Measurements from ENCODE around the gene RBM33.

The RBM33 gene

DNA sequence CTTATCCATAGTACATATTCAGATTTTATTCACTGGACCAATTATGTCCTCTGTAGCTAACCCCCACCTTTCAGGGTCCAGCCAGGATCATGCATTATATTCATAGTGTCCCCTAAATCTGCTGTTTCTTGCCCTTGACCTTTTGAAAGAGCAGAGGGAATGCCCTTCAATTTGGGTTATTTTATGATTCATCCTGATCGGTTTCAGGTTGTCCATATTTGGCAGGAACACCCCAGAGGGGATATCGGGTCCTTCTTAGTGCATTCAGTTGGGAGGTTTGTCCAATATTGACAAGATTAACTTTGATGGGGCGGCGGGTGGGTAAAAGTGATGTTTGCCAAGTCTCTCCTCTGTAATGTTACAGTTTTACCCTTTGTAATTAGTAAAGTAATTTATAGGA, 106.9 kb downstream of the RBM33 start:
- no peak for FAIRE-seq

DNA sequence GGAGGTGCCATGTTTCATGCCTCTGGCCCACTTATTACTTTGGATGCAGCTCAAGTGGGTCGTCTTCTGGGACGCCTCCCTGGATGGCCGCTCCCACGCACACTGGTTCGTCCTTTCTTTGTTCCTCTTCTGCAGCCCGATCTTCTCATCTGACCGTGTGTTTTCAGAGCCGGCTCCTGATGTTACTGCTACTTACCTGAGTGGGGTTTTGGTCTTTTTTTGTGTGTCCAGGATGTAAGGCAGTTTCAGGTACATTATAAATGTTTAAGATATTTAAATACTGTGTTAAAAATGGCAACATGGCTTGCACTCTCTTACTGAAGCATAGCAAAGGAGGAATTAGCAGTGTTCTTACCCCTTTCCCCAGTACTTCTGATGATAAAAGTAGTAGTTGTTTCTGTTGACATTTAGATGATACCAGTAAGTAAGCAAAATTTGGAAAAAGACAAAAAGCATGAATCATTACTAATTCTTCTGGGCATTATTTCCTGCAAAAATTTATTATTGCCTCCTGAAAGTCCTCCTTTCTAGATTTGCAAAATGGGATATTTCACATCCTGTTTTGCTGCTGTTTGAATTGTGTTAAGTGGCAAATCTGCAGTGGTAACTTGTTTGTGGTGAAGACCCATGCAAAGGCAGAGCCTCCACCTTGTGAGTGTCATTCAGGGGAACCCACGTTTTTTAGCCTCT, 108.4 kb downstream of the RBM33 start:
- FAIRE-seq: no peak

- no peak for FAIRE-seq
Observed at GRCh38 chr7:155753446-155753965, 109.0 kb downstream of the RBM33 start.

GRCh38 chr7:155754165-155754564, 109.7 kb downstream of the RBM33 start:
- no peak for FAIRE-seq

DNA sequence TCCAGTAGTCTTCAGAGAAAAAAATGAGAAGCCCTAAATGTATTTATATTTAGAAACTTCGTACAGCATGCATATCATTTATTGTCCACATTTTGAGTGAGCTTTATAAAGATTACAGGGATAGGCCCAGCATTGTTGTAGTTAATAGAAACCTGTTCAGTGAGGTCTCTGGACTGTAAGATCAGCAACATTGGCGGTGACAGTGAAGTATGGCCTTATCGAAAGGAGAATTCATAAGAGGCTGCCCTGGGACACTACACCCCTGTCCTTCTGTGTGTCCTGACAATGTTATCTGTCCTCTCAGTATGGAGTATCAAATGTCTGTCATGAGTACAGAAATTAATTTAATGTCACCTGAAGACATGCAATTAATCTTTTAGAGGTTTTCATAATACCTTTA, 110.6 kb downstream of the RBM33 start:
- FAIRE-seq: no peak

DNA sequence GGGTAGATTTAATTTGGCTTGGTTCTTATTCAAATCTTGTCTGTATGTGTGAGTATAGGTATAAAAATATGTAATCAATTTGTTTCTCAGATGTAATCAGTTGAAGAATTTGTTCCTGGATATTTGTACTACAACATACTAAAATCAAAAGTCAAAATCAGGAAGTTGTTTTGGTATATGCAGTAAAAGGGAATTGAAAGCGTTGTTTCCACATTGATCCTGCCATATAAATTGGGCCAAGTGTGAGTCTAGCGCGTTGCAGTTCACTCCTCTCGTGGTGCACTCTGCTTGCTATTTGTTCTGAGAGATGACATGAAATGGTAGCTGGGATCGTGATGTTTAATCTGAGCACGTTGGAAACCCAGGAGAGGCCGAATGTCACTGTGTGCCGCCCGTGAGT, 111.9 kb downstream of the RBM33 start:
- FAIRE-seq: no peak

GRCh38 chr7:155758348-155758747, 113.9 kb downstream of the RBM33 start:
- no peak for FAIRE-seq

DNA sequence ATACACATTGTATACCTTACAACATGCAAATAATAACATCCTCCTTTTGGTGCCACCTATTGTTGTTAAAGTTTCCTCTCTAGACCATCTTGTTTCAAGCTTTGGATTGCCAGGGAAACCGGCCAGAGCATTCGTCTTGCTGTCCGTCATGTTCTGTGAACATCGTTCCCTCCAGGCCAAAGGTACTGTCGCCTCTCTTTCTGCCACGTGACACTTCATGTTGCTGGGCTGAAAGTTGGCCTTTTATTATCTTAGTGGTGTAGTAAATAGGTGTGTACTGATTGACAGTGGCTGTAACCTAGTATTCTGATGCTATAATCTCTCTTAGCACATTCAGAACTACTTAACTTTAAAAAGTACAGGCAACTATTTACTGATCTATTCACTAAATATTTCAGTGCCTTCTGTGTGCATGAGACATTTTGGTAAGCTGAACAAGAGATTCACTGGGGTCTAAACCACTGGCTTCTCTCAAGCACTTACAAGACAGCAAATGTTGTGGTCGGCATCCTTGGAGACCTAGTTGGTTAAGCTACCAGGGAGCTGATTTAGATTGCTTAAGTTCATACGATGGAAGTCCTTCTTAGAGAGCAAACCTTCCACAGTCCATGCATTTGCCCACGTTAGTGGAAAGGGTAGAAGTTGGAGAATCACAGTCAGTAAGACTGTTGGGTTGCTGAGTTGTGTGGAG, 115.4 kb downstream of the RBM33 start:
- no peak for FAIRE-seq

GRCh38 chr7:155761162-155761561, 116.7 kb downstream of the RBM33 start:
- FAIRE-seq: no peak

GRCh38 chr7:155762036-155762435, 117.6 kb downstream of the RBM33 start:
- no peak for FAIRE-seq

DNA sequence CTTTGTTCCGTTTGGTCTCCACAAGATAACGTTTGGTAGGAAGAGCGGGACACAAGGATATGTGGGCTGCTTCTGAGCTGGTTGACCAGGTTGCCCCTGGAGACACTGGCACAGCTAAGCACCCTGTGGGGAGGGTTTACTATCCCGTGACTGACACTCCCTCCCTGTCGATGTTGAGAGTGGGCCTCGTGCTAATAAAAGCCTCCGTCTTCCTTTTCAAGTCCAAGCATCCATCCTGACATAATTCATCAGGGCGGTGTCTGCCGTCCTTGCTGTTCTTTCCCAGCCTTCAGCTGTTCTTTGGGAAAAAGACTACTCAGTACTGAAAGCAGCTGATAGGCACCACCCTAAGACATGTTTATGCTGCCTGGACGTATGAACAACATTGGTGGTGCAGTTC, 118.2 kb downstream of the RBM33 start:
- no peak for FAIRE-seq

DNA sequence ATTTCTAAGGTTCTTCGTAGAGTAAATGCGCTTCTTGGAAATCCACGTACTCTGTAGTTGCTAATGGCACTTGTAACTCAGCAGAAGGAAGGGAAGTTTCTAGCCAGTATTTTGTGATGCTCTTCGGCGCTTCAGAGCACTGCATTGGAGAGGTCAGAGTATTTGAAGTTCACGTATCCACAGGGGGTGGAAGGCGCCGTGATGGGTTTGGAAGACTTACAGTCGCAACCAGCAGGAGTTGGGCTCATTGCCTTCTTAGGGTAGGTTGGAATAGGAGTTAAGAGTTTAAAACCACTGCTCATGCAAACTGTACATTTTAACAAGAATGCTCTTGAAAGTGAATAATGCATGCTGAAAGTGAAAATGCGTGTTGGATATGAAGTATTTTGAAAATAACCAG, 118.7 kb downstream of the RBM33 start:
- FAIRE-seq: no peak

DNA sequence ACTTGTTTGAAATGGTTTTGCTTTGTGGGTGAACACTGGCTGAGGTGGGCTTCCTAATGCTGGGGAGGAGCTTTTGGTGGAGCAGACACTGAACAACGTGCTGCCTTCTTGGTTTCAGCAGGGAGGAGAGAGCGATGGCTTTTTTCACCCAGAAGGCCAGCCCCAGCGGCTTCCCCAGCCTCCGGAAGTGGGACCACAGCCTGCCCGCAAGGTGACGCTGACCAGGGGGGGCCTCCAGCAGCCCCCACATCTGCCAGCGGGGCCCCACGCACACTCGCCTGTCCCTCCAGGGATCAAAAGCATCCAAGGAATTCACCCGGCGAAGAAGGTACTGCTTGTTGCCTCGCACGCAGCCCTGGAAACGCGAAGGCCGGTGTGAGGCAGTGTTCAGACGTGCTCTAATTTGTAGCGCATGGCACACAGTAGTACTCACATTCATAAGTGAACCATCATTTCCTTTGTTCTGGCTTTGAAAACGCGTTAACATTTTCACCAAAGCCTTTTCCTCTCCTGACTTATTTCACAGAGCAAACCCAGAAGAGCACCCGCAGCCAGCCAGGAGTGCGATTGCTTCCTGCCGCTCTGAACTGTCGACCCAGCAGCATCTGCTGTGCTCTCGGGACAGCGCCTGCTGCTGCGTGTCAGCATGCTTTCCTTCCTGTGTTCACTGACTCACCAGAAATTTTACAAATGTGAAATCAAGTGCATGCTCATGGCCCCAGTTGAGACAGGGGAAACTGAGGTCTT, 119.4 kb downstream of the RBM33 start:
- FAIRE-seq: no peak

- no peak for FAIRE-seq
Observed at GRCh38 chr7:155764438-155764793, 120.0 kb downstream of the RBM33 start.

DNA sequence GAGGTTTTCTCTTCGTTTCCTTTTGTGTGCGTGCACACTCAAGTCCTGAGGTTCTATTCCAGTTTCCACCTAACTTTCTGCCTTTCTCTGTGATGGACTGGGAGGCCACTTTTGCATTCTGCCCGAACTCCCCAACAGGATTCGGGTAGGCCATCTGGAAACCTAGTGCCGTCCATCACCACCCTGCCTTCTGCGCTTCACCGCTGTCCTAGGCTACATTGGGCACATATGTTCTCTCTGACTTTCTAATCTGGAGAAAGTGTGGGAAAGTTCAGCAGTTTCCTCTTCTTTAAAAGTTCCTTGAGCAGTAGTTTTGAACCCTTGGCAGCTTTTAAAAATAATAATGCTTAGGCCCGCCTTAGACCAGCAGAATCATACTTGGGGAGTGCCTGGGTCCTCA, 121.0 kb downstream of the RBM33 start:
- FAIRE-seq: no peak

- no peak for FAIRE-seq
Observed at GRCh38 chr7:155766386-155766785, 121.9 kb downstream of the RBM33 start.

DNA sequence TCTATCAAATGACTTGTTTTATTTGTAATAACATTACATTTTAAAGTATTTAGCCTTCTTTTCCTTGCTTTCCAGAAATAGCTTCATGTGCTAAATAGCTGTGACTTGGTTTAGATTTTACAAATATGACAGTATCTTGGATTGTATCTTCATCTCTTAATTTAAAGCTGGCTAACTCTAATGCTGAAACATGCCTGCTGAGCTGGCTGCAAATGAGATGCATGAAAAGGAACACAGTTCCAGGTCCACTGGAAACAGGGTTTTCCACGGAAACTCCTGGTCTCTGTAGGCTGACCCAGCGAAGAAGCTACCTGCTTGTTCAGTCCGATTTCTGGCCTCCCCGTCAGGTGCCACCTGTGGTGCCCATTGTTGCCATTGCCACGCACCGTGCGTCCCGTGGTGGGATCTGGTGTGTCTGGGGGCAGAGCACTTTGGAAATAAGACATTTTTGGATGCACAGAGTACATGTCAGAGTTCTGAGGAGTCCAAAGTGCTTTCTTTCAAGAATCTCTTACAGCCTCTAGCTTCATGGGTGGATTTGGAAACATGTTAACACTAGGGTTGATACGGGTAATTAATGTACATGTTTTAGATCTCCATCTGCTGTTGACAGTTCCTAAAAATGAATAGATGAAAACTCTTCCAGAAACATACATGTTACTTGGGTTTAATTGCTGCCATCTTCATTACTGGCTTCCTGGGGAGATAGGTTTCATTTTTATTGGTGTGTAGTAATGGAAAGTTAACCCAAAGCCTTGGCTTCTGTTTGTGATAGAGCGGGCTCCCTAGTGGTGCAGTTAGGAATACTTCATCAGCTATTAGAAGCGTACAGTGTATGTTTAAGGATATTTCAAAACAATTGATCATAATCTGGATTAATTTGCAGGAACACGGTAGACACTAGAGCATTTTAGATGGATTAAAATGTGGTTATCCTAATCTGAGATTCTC, 122.8 kb downstream of the RBM33 start:
- no peak for FAIRE-seq

- no peak for FAIRE-seq
Observed at GRCh38 chr7:155769701-155770100, 125.2 kb downstream of the RBM33 start.

- FAIRE-seq: no peak
Observed at GRCh38 chr7:155770241-155770640, 125.8 kb downstream of the RBM33 start.

DNA sequence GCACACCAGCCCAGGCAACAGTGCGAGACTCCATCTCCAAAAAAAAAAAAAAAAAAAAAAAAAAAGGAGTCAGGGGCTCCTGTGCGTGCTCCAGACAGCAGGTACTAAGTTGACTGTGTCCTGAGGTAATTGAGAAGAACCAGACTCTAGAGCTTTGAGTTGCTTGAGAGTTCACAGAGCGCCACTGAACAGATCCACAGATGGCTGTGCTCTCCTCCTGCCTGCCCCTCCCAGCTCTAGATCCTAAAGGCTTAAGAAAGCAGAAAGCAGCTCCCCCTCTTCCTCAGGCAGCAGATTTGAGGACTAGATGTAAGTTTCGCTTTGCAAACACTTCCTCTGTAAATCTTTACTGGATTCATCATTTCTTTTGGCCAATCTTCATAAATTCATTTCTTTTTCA, 129.1 kb downstream of the RBM33 start:
- FAIRE-seq: no peak

DNA sequence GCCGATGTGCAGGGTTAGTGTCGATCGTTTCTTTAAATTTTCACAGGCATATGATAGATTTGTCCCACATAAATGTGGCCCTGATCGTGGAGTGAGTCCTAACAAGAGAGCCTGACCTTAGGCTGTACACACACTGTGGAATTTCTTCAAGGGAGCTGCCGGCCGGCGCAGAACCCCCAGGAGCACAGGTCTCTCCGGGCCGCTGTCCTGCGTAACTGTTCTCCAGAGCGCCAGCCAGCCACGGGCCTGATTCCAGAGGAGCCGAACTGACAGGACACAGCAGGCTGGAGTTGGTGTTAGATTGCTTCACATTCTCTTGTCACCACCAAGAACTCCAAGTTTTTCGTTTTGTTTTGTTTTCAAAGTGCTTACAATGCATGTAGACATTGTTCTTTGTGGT, 130.5 kb downstream of the RBM33 start:
- FAIRE-seq: no peak

DNA sequence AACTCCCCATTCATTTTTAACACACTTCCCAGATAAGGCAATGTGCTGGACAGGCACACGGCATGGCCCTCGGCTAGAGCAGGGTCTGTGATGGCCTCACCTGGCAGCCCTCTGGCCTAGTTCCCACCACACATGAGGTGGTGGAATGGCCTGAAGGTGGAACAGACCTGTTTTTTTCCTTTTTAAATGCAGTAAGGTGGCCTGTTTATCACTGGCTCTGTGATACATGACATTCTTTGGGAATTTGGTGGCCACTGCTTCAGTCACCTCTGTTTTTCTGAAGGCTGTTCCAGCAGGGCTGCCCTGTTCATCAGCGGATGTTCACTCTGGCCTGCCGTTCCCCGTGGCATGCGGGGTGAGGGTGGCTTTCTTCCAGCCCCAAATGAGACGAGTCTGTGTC, 131.2 kb downstream of the RBM33 start:
- FAIRE-seq: no peak

GRCh38 chr7:155776606-155777005, 132.1 kb downstream of the RBM33 start:
- no peak for FAIRE-seq

Data from islet of Langerhans (tissue), 1 donor.